Neural cell (in vitro differentiated cells): ENCODE measurements around the gene FOXP3.

Experiments used
- EP300 ChIP-seq: fragments of 450-650 bp; conservative IDR thresholded peaks from 2 replicates; pipeline ENCODE4 v1.6.1; 2014; ENCODE audit warnings: antibody characterized with exemption, mild to moderate bottlenecking, moderate library complexity; ENCODE audit not compliant: poor library complexity, severe bottlenecking
- EZH2 ChIP-seq: fragments of 200-600, 300-800 bp; shearing (Covaris generic), sonication (generic); IDR thresholded peaks from 2 replicates; pipeline ENCODE4 v1.6.1; 2014; ENCODE audit warnings: antibody characterized with exemption, low read length, borderline replicate concordance, mild to moderate bottlenecking; ENCODE audit not compliant: insufficient read depth, poor library complexity, severe bottlenecking
- MXI1 ChIP-seq: fragments of 450-650 bp; conservative IDR thresholded peaks from 2 replicates; pipeline ENCODE4 v1.6.1; 2014; ENCODE audit warnings: antibody characterized with exemption, mild to moderate bottlenecking; ENCODE audit not compliant: poor library complexity, severe bottlenecking
- POLR2AphosphoS5 ChIP-seq: IDR thresholded peaks from 2 replicates; pipeline ENCODE4 v1.6.1; 2012
- TF ChIP-seq, protein P1 (sequence below): fragments of 450-650 bp; IDR thresholded peaks from 2 replicates; pipeline ENCODE4 v1.5.1; 2014; ENCODE audit warnings: antibody characterized with exemption, mild to moderate bottlenecking, moderate library complexity; ENCODE audit not compliant: poor library complexity, severe bottlenecking
- TF ChIP-seq, protein P2 (sequence below): IDR thresholded peaks from 2 replicates; pipeline ENCODE4 v1.6.1; 2012; ENCODE audit warnings: borderline replicate concordance

DNA sequence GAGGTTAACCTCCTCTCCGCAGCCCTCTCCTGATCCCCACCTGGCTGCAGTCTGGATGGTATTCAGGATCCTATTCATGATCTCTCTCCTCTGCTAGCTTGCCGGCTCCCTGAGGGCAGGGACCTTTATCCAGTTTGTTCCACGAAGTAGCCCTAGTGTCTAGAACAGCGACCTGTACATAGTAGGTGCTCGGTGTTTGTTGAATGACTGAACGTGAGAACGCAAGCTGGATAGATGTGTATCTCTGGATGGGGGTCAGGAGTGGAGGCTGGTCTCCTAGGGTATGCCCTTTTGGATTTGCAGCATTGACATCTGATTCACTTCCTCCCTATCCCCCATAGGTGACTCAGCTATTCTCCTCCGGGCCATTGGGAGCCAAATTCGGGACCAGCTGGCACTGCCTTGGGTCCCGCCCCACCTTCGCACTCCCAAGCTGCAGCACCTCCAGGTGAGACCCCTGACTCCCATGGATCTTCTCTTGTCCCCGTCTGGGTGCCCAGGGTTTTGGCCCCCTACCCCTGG, 21.9 kb downstream of the FOXP3 start:
- TF ChIP-seq, protein P1, sequence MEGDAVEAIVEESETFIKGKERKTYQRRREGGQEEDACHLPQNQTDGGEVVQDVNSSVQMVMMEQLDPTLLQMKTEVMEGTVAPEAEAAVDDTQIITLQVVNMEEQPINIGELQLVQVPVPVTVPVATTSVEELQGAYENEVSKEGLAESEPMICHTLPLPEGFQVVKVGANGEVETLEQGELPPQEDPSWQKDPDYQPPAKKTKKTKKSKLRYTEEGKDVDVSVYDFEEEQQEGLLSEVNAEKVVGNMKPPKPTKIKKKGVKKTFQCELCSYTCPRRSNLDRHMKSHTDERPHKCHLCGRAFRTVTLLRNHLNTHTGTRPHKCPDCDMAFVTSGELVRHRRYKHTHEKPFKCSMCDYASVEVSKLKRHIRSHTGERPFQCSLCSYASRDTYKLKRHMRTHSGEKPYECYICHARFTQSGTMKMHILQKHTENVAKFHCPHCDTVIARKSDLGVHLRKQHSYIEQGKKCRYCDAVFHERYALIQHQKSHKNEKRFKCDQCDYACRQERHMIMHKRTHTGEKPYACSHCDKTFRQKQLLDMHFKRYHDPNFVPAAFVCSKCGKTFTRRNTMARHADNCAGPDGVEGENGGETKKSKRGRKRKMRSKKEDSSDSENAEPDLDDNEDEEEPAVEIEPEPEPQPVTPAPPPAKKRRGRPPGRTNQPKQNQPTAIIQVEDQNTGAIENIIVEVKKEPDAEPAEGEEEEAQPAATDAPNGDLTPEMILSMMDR: no peak
- TF ChIP-seq MXI1: no peak
- no peak for TF ChIP-seq EP300
- TF ChIP-seq POLR2AphosphoS5: no peak
- no peak for TF ChIP-seq EZH2
- TF ChIP-seq, protein P2, sequence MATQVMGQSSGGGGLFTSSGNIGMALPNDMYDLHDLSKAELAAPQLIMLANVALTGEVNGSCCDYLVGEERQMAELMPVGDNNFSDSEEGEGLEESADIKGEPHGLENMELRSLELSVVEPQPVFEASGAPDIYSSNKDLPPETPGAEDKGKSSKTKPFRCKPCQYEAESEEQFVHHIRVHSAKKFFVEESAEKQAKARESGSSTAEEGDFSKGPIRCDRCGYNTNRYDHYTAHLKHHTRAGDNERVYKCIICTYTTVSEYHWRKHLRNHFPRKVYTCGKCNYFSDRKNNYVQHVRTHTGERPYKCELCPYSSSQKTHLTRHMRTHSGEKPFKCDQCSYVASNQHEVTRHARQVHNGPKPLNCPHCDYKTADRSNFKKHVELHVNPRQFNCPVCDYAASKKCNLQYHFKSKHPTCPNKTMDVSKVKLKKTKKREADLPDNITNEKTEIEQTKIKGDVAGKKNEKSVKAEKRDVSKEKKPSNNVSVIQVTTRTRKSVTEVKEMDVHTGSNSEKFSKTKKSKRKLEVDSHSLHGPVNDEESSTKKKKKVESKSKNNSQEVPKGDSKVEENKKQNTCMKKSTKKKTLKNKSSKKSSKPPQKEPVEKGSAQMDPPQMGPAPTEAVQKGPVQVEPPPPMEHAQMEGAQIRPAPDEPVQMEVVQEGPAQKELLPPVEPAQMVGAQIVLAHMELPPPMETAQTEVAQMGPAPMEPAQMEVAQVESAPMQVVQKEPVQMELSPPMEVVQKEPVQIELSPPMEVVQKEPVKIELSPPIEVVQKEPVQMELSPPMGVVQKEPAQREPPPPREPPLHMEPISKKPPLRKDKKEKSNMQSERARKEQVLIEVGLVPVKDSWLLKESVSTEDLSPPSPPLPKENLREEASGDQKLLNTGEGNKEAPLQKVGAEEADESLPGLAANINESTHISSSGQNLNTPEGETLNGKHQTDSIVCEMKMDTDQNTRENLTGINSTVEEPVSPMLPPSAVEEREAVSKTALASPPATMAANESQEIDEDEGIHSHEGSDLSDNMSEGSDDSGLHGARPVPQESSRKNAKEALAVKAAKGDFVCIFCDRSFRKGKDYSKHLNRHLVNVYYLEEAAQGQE: no peak
